A204.1 (cell line): Measurements from ENCODE around the gene SBF2.
"Not testable (repeated sequence)": the region's sequence is repeated elsewhere in the genome, so short reads cannot be mapped to it uniquely, and the experiment has no call there.

Experiments
- FAIRE-seq: peaks from 2 replicates; lab custom pipeline; 2012; peaks lifted over from hg19 to GRCh38; lab: Jason Lieb, UNC

SBF2 gene

GRCh38 chr11:10298342-10298741 lies 4.3 kb upstream of the SBF2 start:
- no peak for FAIRE-seq

DNA sequence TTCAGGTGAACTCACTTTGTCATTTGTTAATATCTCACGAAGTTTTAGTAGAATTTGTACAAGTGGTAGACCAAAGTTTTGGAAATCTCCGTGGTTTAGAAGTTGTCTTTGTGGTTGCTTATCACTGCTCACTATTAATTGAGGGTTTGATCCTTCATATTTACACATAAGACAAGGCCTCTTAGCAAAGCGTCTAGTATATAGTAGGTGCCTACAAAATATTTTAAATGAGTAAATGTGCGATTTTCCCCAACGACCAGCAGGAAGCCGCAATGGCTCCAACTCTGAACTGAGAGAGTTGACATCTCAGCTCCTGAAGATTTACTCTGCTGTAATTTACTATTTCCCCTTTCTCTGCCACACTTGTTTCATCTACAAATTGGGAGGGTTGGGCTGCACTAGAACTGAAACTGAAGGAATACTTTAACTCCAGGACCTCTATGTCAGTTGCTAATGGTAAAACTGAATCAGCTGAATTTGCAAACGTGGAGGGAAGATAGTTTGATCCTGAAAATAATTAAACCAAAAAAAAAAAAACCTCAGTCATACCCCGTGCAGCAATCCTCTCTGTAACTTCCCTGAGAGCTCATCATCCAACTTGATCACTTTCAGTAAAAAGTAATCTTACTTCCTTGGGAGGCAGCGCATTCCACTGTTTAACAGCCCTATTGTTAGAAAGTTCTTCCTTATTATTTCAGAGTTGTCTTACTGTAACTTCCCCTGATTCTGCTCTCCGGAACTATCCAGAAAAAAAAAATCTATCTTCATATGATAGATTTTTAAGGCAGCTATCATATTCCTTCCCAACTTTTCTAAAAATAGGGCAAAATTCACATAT lies 1.3 kb upstream of the SBF2 start:
- FAIRE-seq: no peak

GRCh38 chr11:10294290-10294953 lies 403 bp upstream of the SBF2 start:
- FAIRE-seq: no peak

GRCh38 chr11:10291801-10292638 lies 2.0 kb downstream of the SBF2 start:
- FAIRE-seq: no peak

DNA sequence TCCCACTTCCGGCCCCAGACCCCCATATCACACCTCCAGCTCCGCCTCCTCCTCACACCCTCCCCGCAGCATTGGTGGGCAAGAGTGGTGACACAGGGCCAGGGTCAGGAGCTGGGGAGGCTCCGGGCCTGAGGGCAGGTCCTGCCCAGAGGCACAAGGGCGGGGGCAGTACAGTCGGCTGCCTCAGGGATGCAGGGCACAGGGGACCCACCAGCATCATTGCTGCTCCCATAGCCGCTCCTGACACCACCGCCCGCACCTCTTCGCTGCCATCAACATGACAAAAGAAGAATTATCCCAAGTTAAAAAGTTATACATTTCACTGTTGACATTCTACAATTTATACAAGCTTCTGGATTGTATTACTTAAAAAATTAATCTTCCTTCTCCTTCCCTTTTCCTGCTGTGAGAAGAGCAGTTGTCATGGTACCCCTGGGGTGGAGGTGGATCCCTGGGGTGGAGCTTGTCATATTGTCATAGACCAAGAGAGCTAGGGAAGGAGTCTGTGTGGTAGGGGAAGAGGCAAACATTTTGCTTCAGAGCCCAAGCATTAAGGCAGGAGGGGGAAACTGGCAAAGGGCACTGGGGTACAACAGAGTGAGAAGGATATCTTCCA lies 4.1 kb downstream of the SBF2 start:
- FAIRE-seq: no peak

DNA sequence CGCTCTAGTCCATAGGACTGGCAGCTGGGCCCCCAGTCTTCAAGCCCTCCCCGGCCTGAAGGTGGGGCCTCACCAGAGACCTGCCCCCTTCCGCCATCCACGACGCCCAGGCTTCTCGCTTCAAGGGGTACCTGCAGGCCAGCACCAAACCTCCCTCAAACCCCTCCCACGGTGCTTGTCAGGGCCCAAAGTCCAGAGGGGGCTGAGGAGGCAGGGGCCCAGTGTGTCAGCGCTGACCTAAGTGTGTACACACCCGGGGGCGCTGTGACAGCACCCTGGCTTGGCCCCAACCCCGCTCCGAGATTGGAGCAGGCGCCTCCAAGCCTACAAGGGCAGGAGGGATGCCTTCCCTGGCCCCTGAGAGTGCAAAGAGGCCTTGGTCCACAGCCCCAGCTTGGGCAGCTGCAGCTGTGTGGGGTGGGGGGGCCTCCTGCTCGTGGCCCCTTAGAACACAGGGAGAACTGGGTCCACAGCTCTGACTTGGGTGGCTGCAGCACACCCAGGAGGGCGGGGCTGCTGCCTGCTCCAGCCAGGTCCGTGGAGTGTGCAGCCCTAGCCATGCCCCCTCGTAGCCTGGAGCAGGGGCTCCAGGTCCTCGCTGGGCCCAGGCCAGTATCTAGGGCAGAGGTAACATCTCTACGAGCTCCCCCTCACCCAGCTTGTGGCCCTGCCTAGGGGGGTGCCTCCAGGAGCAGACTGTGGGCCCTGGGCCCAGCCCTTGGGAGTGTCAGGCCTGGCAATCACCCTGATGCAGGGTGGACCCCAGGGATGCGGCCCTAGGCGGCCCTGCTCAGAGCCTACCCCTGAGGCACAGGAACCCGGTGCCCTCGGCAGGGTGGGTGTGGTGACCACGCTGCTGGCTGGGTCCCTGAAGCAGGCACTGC lies 4.9 kb downstream of the SBF2 start:
- no peak for FAIRE-seq

GRCh38 chr11:10287766-10288715 lies 6.0 kb downstream of the SBF2 start:
- no peak for FAIRE-seq

DNA sequence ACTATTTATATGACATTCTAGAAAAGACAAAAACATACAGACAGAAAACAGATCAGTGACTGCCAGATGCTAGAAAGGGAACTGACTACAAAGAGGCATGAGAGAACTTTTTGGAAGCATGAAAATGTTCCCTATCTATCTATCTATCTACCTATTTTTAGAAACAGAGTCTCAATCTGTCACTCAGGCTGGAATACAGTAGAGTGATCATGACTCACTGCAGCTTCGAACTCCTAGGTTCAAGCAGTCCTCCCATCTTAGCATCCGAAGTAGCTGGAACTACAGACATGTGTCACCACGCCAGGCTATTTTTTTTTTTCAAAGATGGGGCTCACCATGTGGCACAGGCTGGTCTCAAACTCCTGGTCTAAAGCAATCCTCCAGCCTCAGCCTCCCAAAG lies 6.9 kb downstream of the SBF2 start:
- no peak for FAIRE-seq

- no peak for FAIRE-seq
These were observed 8.7 kb downstream of the SBF2 start for GRCh38 chr11:10285148-10285802.

GRCh38 chr11:10283991-10284390 lies 10.0 kb downstream of the SBF2 start:
- peak; percentile 51 for FAIRE-seq

DNA sequence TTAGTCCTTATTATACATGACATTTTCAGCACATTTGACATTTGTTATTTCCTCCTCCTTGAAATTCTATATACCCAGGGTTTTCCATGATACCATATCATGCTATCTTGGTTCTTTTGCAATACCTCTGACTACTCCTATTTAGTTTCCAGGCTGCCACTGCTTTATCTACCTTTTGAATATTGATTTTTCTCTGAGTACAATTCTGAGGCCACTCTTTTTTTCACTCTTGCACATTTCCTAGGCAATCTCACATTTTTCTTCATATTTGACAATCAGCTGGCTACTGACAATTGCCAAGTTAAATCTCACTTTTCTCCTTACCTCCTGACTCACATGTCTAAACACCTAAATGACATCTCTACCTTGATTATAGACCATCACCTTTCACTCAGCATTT lies 11.9 kb downstream of the SBF2 start:
- FAIRE-seq: no peak

DNA sequence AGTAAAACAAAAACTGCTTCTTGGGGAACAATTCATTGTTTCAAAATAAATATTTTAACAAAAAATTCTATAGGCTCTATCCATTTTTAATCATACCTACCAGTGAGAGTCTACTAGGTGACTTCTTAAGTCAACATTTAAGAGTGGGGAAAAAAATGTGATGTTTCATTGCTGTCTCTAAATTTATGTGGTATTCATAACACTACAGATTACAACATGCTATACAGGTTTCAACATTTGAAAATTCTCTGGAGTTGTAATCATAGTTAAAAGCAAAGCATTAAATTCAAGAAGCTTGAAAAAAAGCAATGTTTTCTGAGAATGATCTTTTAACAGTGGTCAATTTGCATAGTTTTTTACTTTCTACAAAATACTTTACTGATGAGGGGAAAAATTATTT lies 18.3 kb downstream of the SBF2 start:
- no peak for FAIRE-seq

- no peak for FAIRE-seq
These were observed 19.3 kb downstream of the SBF2 start for GRCh38 chr11:10274726-10275125.

- FAIRE-seq: no peak
These were observed 20.3 kb downstream of the SBF2 start for GRCh38 chr11:10273738-10274137.

GRCh38 chr11:10272132-10272531 lies 21.9 kb downstream of the SBF2 start:
- FAIRE-seq: no peak

GRCh38 chr11:10268746-10269488 lies 25.1 kb downstream of the SBF2 start:
- FAIRE-seq: no peak

- no peak for FAIRE-seq
These were observed 26.2 kb downstream of the SBF2 start for GRCh38 chr11:10267821-10268220.

DNA sequence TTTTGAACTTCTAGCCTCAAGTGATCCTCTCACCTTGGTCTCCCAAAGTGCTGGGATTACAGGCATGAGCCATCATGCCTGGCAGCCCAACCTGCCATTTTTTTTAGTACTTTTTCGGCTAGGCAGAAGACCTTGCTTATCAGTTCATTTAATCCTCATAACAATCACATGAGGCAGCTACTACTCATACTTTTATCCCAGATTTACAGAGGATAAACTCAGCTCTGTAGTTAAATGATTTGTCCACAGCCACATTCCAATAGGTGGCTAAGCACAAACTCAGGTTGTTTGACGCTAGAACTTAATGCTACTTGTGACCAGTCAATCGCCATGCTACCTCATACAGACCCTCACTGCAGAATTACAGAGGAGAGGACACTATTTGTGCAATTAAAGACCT lies 28.1 kb downstream of the SBF2 start:
- FAIRE-seq: no peak

DNA sequence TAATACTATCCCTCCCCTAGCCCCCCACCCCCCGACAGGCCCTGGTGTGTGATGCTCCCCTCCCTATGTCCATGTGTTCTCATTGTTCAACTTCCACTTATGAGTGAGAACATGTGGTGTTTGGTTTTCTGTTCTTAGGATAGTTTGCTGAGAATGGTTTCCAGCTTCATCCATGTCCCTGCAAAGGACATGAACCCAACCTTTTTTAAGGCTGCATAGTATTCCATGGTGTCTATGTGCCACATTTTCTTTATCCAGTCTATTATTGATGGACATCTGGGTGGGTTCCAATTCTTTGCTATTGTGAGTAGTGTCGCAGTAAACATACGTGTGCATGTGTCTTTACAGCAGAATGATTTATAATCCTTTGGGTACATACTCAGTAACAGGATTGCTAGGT lies 29.3 kb downstream of the SBF2 start:
- not testable (repeated sequence) for FAIRE-seq
